ENCODE data around the gene DARS1. TPM values are rescaled to one million over a fixed set of nuclear protein-coding genes. Genes with fewer than 3 reads are reported as not detected.

Gene DARS1
- polyA plus RNA-seq, 1 of the 3 experiments (the other 2 are of a cell fraction), result 52.2 TPM

- H3K9me3 ChIP-seq, result no peaks in the 10 kb centered on the region
- no peak overlapping the region for H2AFZ ChIP-seq (ENCODE audit: low read depth)
- no peaks in the 10 kb centered on the region for H3K27me3 ChIP-seq (ENCODE audit: insufficient read depth)
- H3K79me2 ChIP-seq (ENCODE audit: insufficient read depth), result no peaks in the 10 kb centered on the region
- H4K20me1 ChIP-seq (ENCODE audit: insufficient read depth), result no peaks in the 10 kb centered on the region
- CTCF ChIA-PET, result no interaction called here
- no peak overlapping the region for H3K9ac ChIP-seq
- H3K4me2 ChIP-seq, result no peak overlapping the region
- no peaks in the 10 kb centered on the region for H3F3A ChIP-seq (replicated peaks; ENCODE audit: insufficient read depth)
- no peak for TF ChIP-seq SIN3A (IDR thresholded peaks at IDR 0.05; ENCODE audit: borderline replicate concordance, low read depth, low read length)
- TF ChIP-seq, protein P1, sequence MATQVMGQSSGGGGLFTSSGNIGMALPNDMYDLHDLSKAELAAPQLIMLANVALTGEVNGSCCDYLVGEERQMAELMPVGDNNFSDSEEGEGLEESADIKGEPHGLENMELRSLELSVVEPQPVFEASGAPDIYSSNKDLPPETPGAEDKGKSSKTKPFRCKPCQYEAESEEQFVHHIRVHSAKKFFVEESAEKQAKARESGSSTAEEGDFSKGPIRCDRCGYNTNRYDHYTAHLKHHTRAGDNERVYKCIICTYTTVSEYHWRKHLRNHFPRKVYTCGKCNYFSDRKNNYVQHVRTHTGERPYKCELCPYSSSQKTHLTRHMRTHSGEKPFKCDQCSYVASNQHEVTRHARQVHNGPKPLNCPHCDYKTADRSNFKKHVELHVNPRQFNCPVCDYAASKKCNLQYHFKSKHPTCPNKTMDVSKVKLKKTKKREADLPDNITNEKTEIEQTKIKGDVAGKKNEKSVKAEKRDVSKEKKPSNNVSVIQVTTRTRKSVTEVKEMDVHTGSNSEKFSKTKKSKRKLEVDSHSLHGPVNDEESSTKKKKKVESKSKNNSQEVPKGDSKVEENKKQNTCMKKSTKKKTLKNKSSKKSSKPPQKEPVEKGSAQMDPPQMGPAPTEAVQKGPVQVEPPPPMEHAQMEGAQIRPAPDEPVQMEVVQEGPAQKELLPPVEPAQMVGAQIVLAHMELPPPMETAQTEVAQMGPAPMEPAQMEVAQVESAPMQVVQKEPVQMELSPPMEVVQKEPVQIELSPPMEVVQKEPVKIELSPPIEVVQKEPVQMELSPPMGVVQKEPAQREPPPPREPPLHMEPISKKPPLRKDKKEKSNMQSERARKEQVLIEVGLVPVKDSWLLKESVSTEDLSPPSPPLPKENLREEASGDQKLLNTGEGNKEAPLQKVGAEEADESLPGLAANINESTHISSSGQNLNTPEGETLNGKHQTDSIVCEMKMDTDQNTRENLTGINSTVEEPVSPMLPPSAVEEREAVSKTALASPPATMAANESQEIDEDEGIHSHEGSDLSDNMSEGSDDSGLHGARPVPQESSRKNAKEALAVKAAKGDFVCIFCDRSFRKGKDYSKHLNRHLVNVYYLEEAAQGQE (IDR thresholded peaks at IDR 0.05; ENCODE audit: low read depth, low read length), result no peak
- TF ChIP-seq FOXM1 (IDR thresholded peaks at IDR 0.05; ENCODE audit: low read depth), result no peak
- no peak for TF ChIP-seq TEAD4 (IDR thresholded peaks at IDR 0.05; ENCODE audit: borderline replicate concordance, insufficient read depth)
- TF ChIP-seq FOSL2 (IDR thresholded peaks at IDR 0.05; ENCODE audit: borderline replicate concordance, low read depth), result no peak
- TF ChIP-seq MEF2A (IDR thresholded peaks at IDR 0.05; ENCODE audit: borderline replicate concordance, low read depth), result no peak
- TF ChIP-seq GATA2 (CRISPR knock-in tag; IDR thresholded peaks at IDR 0.05), result no peak
- no peak for TF ChIP-seq TCF12 (IDR thresholded peaks at IDR 0.05)
- no peak for TF ChIP-seq RFX5 (IDR thresholded peaks at IDR 0.05; ENCODE audit: low read length)
- no peak for TF ChIP-seq EP300 (IDR thresholded peaks at IDR 0.05; ENCODE audit: borderline replicate concordance in 1 of 2, low read depth in 1 of 2, low read length in 1 of 2)
- TF ChIP-seq YY1 (IDR thresholded peaks at IDR 0.05; ENCODE audit: low read depth), result no peak
- 100% methylated on average over 3 of the region's 3 CpGs for WGBS (ENCODE audit: low lambda C conversion rate)
- H3K36me3 ChIP-seq (replicated peaks in 1 of 2; ENCODE audit: control insufficient read depth in 1 of 2, insufficient read depth in 2 of 2, low read length in 1 of 2), result no peaks in the 10 kb centered on the region
- H3K4me1 ChIP-seq (ENCODE audit: control insufficient read depth in 1 of 2, insufficient read depth in 2 of 2, low read depth in 1 of 2, low read length in 1 of 2), result no peaks in the 10 kb centered on the region
- H3K4me3 ChIP-seq (ENCODE audit: low read depth in 2 of 2, low read length in 1 of 2), result no peak overlapping the region
- no peaks in the 10 kb centered on the region for H3K9me2 ChIP-seq
- POLR2A ChIA-PET, result no interaction called here
- no peak overlapping the region for H3K27ac ChIP-seq (ENCODE audit: low read depth in 2 of 2, low read length in 1 of 2)
- DNase-seq, result no peak
Measured at GRCh38 chr2:135898234-135898786, 87.1 kb downstream of the DARS1 start.

- no peak overlapping the region for H3K4me3 ChIP-seq (ENCODE audit: low read depth in 2 of 2, low read length in 1 of 2)
- WGBS (ENCODE audit: low lambda C conversion rate), result 100% methylated on average over 1 of the region's 1 CpG
- H3K9ac ChIP-seq, result no peak overlapping the region
- POLR2A ChIA-PET, result no interaction called here
- no peaks in the 10 kb centered on the region for H3K9me2 ChIP-seq
- no peaks in the 10 kb centered on the region for H3K79me2 ChIP-seq (ENCODE audit: insufficient read depth)
- no peak overlapping the region for H3K4me2 ChIP-seq
- no peaks in the 10 kb centered on the region for H3F3A ChIP-seq (replicated peaks; ENCODE audit: insufficient read depth)
- DNase-seq, result no peak
- H3K9me3 ChIP-seq, result no peaks in the 10 kb centered on the region
- H3K27me3 ChIP-seq (ENCODE audit: insufficient read depth), result no peaks in the 10 kb centered on the region
- CTCF ChIA-PET, result interaction anchor here (1.4 to 1.8 kb wide), 2 partner anchors 9 to 891 kb away, joined by 4 to 7 read pairs; no protein-coding TSS in a partner anchor
- H2AFZ ChIP-seq (ENCODE audit: low read depth), result no peak overlapping the region
- no peaks in the 10 kb centered on the region for H3K4me1 ChIP-seq (ENCODE audit: control insufficient read depth in 1 of 2, insufficient read depth in 2 of 2, low read depth in 1 of 2, low read length in 1 of 2)
- no peak overlapping the region for H3K27ac ChIP-seq (ENCODE audit: low read depth in 2 of 2, low read length in 1 of 2)
- no peaks in the 10 kb centered on the region for H3K36me3 ChIP-seq (replicated peaks in 1 of 2; ENCODE audit: control insufficient read depth in 1 of 2, insufficient read depth in 2 of 2, low read length in 1 of 2)
- H4K20me1 ChIP-seq (ENCODE audit: insufficient read depth), result no peaks in the 10 kb centered on the region
- TF ChIP-seq, protein P2, sequence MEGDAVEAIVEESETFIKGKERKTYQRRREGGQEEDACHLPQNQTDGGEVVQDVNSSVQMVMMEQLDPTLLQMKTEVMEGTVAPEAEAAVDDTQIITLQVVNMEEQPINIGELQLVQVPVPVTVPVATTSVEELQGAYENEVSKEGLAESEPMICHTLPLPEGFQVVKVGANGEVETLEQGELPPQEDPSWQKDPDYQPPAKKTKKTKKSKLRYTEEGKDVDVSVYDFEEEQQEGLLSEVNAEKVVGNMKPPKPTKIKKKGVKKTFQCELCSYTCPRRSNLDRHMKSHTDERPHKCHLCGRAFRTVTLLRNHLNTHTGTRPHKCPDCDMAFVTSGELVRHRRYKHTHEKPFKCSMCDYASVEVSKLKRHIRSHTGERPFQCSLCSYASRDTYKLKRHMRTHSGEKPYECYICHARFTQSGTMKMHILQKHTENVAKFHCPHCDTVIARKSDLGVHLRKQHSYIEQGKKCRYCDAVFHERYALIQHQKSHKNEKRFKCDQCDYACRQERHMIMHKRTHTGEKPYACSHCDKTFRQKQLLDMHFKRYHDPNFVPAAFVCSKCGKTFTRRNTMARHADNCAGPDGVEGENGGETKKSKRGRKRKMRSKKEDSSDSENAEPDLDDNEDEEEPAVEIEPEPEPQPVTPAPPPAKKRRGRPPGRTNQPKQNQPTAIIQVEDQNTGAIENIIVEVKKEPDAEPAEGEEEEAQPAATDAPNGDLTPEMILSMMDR (IDR thresholded peaks at IDR 0.05), result no peak
- TF ChIP-seq RXRA (IDR thresholded peaks at IDR 0.05; ENCODE audit: borderline replicate concordance, low read depth), result no peak
- no peak for TF ChIP-seq RAD21 (IDR thresholded peaks at IDR 0.05; ENCODE audit: low read length)
- no peak for TF ChIP-seq CHD2 (IDR thresholded peaks at IDR 0.05; ENCODE audit: low read length, partially characterized antibody)
- no peak for TF ChIP-seq FOXJ3 (CRISPR knock-in tag; IDR thresholded peaks at IDR 0.05)
- TF ChIP-seq, protein P3, sequence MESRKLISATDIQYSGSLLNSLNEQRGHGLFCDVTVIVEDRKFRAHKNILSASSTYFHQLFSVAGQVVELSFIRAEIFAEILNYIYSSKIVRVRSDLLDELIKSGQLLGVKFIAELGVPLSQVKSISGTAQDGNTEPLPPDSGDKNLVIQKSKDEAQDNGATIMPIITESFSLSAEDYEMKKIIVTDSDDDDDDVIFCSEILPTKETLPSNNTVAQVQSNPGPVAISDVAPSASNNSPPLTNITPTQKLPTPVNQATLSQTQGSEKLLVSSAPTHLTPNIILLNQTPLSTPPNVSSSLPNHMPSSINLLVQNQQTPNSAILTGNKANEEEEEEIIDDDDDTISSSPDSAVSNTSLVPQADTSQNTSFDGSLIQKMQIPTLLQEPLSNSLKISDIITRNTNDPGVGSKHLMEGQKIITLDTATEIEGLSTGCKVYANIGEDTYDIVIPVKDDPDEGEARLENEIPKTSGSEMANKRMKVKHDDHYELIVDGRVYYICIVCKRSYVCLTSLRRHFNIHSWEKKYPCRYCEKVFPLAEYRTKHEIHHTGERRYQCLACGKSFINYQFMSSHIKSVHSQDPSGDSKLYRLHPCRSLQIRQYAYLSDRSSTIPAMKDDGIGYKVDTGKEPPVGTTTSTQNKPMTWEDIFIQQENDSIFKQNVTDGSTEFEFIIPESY (IDR thresholded peaks at IDR 0.05; ENCODE audit: borderline replicate concordance, low read depth), result no peak
- TF ChIP-seq FOSL2 (IDR thresholded peaks at IDR 0.05; ENCODE audit: borderline replicate concordance, low read depth), result no peak
- no peak for TF ChIP-seq EZH2phosphoT487 (IDR thresholded peaks at IDR 0.05; ENCODE audit: borderline replicate concordance, low read depth)
- TF ChIP-seq, protein P4, sequence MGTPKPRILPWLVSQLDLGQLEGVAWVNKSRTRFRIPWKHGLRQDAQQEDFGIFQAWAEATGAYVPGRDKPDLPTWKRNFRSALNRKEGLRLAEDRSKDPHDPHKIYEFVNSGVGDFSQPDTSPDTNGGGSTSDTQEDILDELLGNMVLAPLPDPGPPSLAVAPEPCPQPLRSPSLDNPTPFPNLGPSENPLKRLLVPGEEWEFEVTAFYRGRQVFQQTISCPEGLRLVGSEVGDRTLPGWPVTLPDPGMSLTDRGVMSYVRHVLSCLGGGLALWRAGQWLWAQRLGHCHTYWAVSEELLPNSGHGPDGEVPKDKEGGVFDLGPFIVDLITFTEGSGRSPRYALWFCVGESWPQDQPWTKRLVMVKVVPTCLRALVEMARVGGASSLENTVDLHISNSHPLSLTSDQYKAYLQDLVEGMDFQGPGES (IDR thresholded peaks at IDR 0.05; ENCODE audit: low read depth, low read length), result no peak
Measured at GRCh38 chr2:135894930-135895329, 90.5 kb downstream of the DARS1 start.

Measured in SK-N-SH (cell line).